COLO668 (cell line): Measurements from ENCODE around the gene NT5C3A.
A peak's percentile ranks its signal among the peaks of the same experiment; 100 is the strongest.
"Not testable (repeated sequence)": the region's sequence is repeated elsewhere in the genome, so short reads cannot be mapped to it uniquely, and the experiment has no call there.

Source experiments
- DNase-seq: peaks from one replicate; lab custom pipeline; 2025; ENCODE audit not compliant: unreplicated experiment; lab: John Stamatoyannopoulos, UW

The NT5C3A gene

GRCh38 chr7:32988148-32988547 lies 74.4 kb downstream of the NT5C3A start:
- peak; percentile 54 for DNase-seq

- not testable (repeated sequence) for DNase-seq
These were observed 82.7 kb downstream of the NT5C3A start for GRCh38 chr7:32979902-32980301.

DNA sequence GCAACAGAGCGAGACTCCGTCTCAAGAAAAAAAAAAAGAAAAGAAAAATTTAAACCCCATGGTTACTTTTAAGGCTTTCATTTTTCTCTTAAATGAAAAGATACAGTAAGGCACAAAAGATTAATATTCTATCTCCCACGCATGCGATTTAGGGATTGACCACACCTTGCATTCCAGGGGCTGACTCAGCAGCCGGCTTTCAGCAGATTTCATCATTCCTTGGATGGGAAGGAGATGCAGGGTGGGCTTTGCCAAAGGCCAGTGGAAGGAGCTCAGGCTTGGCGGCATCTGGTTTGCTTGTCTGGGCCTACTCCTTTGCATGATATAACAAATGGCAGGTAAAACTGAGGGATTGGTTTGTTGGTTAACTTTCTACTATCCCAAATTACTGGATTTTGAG lies 83.3 kb downstream of the NT5C3A start:
- DNase-seq: not testable (repeated sequence)

GRCh38 chr7:32977159-32977558 lies 85.4 kb downstream of the NT5C3A start:
- DNase-seq: not testable (repeated sequence)

DNA sequence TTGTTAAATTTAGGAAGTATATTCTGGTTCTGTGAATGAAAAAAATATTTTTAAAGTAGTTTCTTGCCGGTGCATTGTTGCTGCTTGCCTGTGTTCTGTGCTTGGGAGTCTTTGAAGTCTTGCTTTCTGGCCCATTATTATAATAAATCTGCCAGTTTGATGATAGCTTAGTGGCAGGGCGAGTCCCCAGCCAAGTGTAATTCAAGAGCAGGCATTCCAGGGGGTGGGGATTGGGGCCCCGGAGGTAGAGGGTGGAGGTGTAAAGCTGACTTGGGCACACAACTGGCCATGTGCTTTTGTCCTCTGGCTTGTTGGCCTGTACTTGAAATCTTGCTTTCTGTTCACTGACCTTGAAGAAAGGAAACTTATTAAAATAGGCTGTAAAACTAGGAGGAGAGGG lies 90.6 kb downstream of the NT5C3A start:
- DNase-seq: not testable (repeated sequence)

- DNase-seq: not testable (repeated sequence)
These were observed 95.4 kb downstream of the NT5C3A start for GRCh38 chr7:32967268-32967582.

DNA sequence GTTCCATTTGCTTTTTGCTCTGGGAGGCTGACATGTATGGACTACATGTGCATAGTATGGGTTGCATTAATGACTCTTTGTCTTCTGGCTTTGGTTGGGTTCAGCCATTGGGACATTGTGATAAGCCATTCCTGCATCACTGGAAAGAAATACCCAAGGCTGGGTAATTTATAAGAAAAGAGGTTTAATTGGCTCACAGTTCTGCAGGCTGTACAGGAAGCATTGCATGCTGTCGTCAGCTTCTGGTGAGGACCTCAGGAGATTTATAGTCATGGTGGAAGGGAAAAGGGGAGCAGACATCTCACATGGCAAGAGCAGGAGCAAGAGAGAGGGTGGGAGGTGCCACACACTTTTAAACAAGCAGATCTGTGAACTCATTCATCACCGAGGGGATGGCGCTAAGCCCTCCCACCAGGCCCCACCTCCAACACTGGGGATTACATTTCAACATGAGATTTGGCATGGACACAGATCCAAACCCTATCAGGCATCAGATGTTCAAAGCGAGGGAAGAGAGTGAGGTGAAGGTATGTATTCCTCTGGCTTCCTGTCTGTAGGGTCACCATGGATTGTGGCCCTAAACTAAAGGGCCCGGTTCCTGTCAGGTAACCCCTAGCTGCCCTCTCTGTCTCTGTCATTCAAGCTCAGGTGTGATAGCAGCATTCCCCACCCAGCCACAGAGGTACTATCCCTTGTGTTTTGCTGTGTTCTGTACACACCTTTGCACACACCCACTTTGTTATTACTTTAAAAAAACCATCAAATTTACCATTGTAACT lies 95.9 kb downstream of the NT5C3A start:
- not testable (repeated sequence) for DNase-seq

DNA sequence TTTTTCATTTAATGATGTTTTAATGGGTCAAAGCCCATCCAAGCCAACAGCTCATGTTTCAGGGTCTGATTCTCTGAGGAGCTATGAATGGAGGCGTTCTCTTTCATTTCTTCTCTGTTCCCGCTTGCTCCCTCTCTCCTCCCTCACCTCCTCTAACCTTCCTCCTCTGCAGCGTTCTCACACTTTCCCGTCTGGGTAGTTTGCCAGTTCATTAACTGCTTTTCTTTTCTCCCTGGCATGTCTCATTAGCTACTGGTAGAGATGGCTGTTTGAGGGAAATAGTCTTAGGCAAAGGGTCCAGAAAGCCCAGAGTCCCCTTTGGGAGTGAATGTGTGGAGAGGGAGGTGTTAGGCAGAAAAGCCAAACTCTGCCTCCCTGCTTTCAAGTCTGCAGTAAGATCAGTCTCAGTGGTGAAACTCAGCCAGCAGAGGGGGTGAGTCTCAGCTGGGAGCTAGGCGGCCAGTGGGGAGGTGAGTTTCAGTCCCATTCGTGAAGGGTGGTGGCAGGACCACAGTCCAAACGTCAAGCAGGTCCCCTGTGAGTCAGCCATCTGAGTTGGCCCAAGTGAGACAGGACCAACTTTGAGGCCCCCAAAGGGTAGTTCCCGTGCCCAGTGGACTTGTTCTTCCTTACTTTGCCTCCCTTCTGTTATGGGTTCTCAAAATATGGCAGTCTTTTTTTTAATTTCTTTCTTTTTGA lies 98.0 kb downstream of the NT5C3A start:
- DNase-seq: not testable (repeated sequence)
